MM.1S (cell line): ENCODE measurements around the gene TET2.

Experiments
- EZH2phosphoT487 ChIP-seq: fragments of 300-600 bp; sonication (generic); IDR thresholded peaks from 2 replicates; pipeline ENCODE4 v1.6.1; 2018; ENCODE audit warnings: antibody characterized with exemption, low read length
- TF ChIP-seq, protein P1 (sequence below): fragments of 300-600 bp; sonication (generic); IDR thresholded peaks from 2 replicates; pipeline ENCODE4 v1.5.1; 2016; ENCODE audit warnings: antibody characterized with exemption, low read length, mixed read lengths

DNA sequence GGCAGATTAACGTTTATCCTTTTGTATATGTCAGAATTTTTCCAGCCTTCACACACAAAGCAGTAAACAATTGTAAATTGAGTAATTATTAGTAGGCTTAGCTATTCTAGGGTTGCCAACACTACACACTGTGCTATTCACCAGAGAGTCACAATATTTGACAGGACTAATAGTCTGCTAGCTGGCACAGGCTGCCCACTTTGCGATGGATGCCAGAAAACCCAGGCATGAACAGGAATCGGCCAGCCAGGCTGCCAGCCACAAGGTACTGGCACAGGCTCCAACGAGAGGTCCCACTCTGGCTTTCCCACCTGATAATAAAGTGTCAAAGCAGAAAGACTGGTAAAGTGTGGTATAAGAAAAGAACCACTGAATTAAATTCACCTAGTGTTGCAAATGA is 94.8 kb downstream of the TET2 start:
- TF ChIP-seq EZH2phosphoT487: no peak
- TF ChIP-seq, protein P1, sequence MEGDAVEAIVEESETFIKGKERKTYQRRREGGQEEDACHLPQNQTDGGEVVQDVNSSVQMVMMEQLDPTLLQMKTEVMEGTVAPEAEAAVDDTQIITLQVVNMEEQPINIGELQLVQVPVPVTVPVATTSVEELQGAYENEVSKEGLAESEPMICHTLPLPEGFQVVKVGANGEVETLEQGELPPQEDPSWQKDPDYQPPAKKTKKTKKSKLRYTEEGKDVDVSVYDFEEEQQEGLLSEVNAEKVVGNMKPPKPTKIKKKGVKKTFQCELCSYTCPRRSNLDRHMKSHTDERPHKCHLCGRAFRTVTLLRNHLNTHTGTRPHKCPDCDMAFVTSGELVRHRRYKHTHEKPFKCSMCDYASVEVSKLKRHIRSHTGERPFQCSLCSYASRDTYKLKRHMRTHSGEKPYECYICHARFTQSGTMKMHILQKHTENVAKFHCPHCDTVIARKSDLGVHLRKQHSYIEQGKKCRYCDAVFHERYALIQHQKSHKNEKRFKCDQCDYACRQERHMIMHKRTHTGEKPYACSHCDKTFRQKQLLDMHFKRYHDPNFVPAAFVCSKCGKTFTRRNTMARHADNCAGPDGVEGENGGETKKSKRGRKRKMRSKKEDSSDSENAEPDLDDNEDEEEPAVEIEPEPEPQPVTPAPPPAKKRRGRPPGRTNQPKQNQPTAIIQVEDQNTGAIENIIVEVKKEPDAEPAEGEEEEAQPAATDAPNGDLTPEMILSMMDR: no peak
